AG10803 (cell line): ENCODE measurements around the gene CHRNB4.
"Not testable (repeated sequence)": the region's sequence is repeated elsewhere in the genome, so short reads cannot be mapped to it uniquely, and the experiment has no call there.

ENCODE experiments used
- DNase-seq: peaks from one replicate; pipeline ENCODE4 v3.0.0; 2010; ENCODE audit warnings: low read depth
- H3K4me3 ChIP-seq: 2 replicates; pipeline ENCODE4 v1.5.1; 2011; ENCODE audit warnings: mild to moderate bottlenecking, low read length, control low read depth
- CTCF ChIP-seq: conservative IDR thresholded peaks from 2 replicates; pipeline ENCODE4 v1.5.1; 2011; ENCODE audit warnings: mild to moderate bottlenecking, low read length, control low read depth, inconsistent platforms

Gene CHRNB4

GRCh38 chr15:78615151-78615589 lies 25.8 kb downstream of the CHRNB4 start:
- TF ChIP-seq CTCF: no peak
- no peak overlapping the region for H3K4me3 ChIP-seq
- DNase-seq: no peak

- DNase-seq: no peak
- no peak for TF ChIP-seq CTCF
- H3K4me3 ChIP-seq: no peak overlapping the region
Observed at GRCh38 chr15:78614021-78614420, 27.0 kb downstream of the CHRNB4 start.

- H3K4me3 ChIP-seq, DNase-seq: not testable (repeated sequence)
Observed at GRCh38 chr15:78609551-78609950, 31.5 kb downstream of the CHRNB4 start.

- no peak for DNase-seq
Observed at GRCh38 chr15:78605680-78606079, 35.3 kb downstream of the CHRNB4 start.

GRCh38 chr15:78605201-78605600 lies 35.8 kb downstream of the CHRNB4 start:
- DNase-seq: no peak
- no peak for TF ChIP-seq CTCF
- H3K4me3 ChIP-seq: no peak overlapping the region

More at GRCh38 chr15:78605680-78606079, 35.3 kb downstream of the CHRNB4 start:
- H3K4me3 ChIP-seq: no peak overlapping the region
- no peak for TF ChIP-seq CTCF

GRCh38 chr15:78604420-78604819 lies 36.6 kb downstream of the CHRNB4 start:
- TF ChIP-seq CTCF: no peak
- DNase-seq: no peak
- H3K4me3 ChIP-seq: no peak overlapping the region

- no peak overlapping the region for H3K4me3 ChIP-seq
- TF ChIP-seq CTCF: no peak
- DNase-seq: no peak
Observed at GRCh38 chr15:78603467-78603866, 37.5 kb downstream of the CHRNB4 start.

GRCh38 chr15:78599189-78599588 lies 41.8 kb downstream of the CHRNB4 start:
- no peak for DNase-seq
- TF ChIP-seq CTCF: no peak
- no peak overlapping the region for H3K4me3 ChIP-seq
